Natural killer cell (primary cell): ENCODE results near the gene GDAP1L1. TPM values are rescaled to one million over a fixed set of nuclear protein-coding genes. Genes with fewer than 3 reads are reported as not detected.
A peak's percentile ranks its signal among the peaks of the same experiment; 100 is the strongest.

Source experiments
- ATAC-seq, 3 donors: fragments of 150-1000 bp in 2 of 3; fragments of 200-7000 bp in 1 of 3; cut with Tn5 transposase; 1 replicate in 1 of 3; 2 replicates in 2 of 3; pipeline ENCODE4 v1.10.0; 2021; ENCODE audit warnings: mild to moderate bottlenecking in 2 of 3, moderate library complexity in 2 of 3
- DNase-seq, 2 donors: peaks; one replicate each; pipeline versions ENCODE4 v3.0.0 to v3.0.0-alpha.2; 2013 to 2021; ENCODE audit warnings: mixed read lengths in 1 of 2
- H3K27ac ChIP-seq: one replicate; pipeline ENCODE4 v1.5.1; 2013; ENCODE audit warnings: mild to moderate bottlenecking, low read length
- H3K27me3 ChIP-seq: one replicate; pipeline ENCODE4 v1.6.1; 2013; ENCODE audit warnings: low read length; ENCODE audit not compliant: control insufficient read depth, insufficient read depth
- H3K36me3 ChIP-seq: one replicate; pipeline ENCODE4 v1.6.1; 2013; ENCODE audit warnings: low read length; ENCODE audit not compliant: control insufficient read depth, insufficient read depth
- H3K4me1 ChIP-seq: one replicate; pipeline ENCODE4 v1.6.1; 2013; ENCODE audit warnings: low read length; ENCODE audit not compliant: control insufficient read depth, insufficient read depth
- H3K4me3 ChIP-seq: one replicate; pipeline ENCODE4 v1.5.1; 2013; ENCODE audit warnings: low read length
- H3K9me3 ChIP-seq: one replicate; pipeline ENCODE4 v1.6.1; 2013; ENCODE audit warnings: low read length; ENCODE audit not compliant: control insufficient read depth, insufficient read depth
- H3K27ac Mint-ChIP-seq, 2 donors: one replicate each; pipeline ENCODE4 v1.8.0; 2022; ENCODE audit warnings: mild to moderate bottlenecking in 2 of 2, mixed read lengths in 2 of 2, moderate library complexity in 1 of 2
- H3K27me3 Mint-ChIP-seq, 2 donors: one replicate each; pipeline ENCODE4 v1.8.0; 2022; ENCODE audit warnings: low read depth in 2 of 2, mixed read lengths in 2 of 2
- H3K36me3 Mint-ChIP-seq: one replicate; pipeline ENCODE4 v1.8.0; 2022; ENCODE audit warnings: mixed read lengths
- H3K4me1 Mint-ChIP-seq, 2 donors: one replicate each; pipeline ENCODE4 v1.8.0; 2022; ENCODE audit warnings: mixed read lengths in 2 of 2
- H3K4me3 Mint-ChIP-seq: one replicate; pipeline ENCODE4 v1.8.0; 2022; ENCODE audit warnings: mild to moderate bottlenecking, moderate library complexity, mixed read lengths
- H3K9me3 Mint-ChIP-seq, 2 donors: one replicate each; pipeline ENCODE4 v1.8.0; 2022; ENCODE audit warnings: mixed read lengths in 2 of 2
- WGBS: methylation state at CpG from one replicate; pipeline ENCODE4 v1.1.7; 2013; ENCODE audit warnings: missing lambda C conversion rate; ENCODE audit not compliant: insufficient coverage; 5-methylcytosine and 5-hydroxymethylcytosine counted together
- intact Hi-C: fragments of 100-400 bp; cut with micrococcal nuclease; formaldehyde crosslinking; loops from one replicate; pipeline ENCODE4 v1.14.2; 2022
- total RNA-seq, 4 donors: library from RNA; stranded (reverse); fragments of 120-200 nt in 1 of 4; gene quantifications; one replicate each; pipeline versions ENCODE4 v1.2.3 to v1.2.4, GENCODE V29; 2013 to 2022
- TF ChIP-seq, protein P1 (sequence below): fragments of 200-600 bp; IDR thresholded peaks from one replicate; pipeline ENCODE4 v1.8.0; 2022; ENCODE audit warnings: antibody characterized with exemption

GDAP1L1 gene
- total RNA-seq, 3 donors from 2014 or later (not counting 1 experiment from before 2014, with no cell fraction given): not detected

DNA sequence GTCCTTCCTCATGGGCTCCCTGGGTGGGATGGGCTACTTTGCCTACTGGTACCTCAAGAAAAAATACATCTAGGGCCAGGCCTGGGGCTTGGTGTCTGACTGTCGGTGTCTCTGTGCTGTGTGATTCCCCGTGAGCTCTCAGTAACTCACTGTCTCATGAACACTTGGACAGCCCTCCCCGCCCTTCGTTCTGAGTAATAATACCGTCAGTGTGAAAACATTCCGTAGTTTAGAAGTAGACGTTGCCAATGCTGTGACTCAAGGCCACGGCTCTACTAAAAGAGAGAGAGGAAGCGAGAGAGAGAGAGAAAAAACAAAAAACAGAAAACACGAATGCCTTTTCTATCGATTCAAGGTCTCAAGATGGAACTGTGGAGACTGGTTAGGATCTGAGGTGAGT lies 32.1 kb downstream of the GDAP1L1 start:
- Histone ChIP-seq H3K36me3 (no peaks in the 10 kb centered on the region), H3K9me3 (no peaks in the 10 kb centered on the region), H3K4me3 (no peak overlapping the region), H3K27me3 (no peaks in the 10 kb centered on the region), H3K4me1 (no peaks in the 10 kb centered on the region), H3K27ac (no peak overlapping the region)
- H3K4me1 Mint-ChIP-seq: peaks cover 0 to 5% of the 10 kb centered on the region in 2 donors
- TF ChIP-seq, protein P1, sequence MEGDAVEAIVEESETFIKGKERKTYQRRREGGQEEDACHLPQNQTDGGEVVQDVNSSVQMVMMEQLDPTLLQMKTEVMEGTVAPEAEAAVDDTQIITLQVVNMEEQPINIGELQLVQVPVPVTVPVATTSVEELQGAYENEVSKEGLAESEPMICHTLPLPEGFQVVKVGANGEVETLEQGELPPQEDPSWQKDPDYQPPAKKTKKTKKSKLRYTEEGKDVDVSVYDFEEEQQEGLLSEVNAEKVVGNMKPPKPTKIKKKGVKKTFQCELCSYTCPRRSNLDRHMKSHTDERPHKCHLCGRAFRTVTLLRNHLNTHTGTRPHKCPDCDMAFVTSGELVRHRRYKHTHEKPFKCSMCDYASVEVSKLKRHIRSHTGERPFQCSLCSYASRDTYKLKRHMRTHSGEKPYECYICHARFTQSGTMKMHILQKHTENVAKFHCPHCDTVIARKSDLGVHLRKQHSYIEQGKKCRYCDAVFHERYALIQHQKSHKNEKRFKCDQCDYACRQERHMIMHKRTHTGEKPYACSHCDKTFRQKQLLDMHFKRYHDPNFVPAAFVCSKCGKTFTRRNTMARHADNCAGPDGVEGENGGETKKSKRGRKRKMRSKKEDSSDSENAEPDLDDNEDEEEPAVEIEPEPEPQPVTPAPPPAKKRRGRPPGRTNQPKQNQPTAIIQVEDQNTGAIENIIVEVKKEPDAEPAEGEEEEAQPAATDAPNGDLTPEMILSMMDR: no peak
- no peak overlapping the region for H3K27ac Mint-ChIP-seq
- ATAC-seq (no peak), DNase-seq (no peak)
- no peaks in the 10 kb centered on the region for H3K9me3 Mint-ChIP-seq
- no peaks in the 10 kb centered on the region for H3K27me3 Mint-ChIP-seq
- WGBS: 96% methylated on average over 11 of the region's 11 CpGs
- intact Hi-C loops: no loop called here
- H3K36me3 Mint-ChIP-seq: no peaks in the 10 kb centered on the region
- no peak overlapping the region for H3K4me3 Mint-ChIP-seq

DNA sequence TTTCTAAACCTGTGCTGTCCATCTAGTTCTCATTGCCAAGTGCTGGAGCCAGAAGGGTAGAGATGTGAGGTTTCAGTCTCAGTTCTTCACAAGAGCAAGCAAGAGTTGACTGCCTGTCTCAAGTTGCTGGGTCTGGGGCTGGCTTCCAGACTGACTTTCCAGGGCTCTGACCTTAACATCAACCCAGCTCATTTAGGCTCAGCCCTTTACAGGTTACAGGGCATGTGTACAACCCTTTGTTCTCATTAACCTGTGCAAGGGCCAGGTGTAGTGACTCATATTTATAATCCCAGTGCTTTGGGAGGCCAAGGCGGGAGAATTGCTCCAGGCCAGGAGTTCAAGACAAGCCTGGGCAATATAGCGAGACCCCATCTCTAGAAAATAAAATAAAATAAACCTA lies 33.3 kb downstream of the GDAP1L1 start:
- H3K36me3 Mint-ChIP-seq: no peaks in the 10 kb centered on the region
- no peak overlapping the region for H3K27ac ChIP-seq
- WGBS: 100% methylated on average over 1 of the region's 2 CpGs
- no peaks in the 10 kb centered on the region for H3K36me3 ChIP-seq
- H3K9me3 ChIP-seq: no peaks in the 10 kb centered on the region
- H3K27me3 ChIP-seq: no peaks in the 10 kb centered on the region
- H3K27ac Mint-ChIP-seq: no peak overlapping the region
- no peaks in the 10 kb centered on the region for H3K27me3 Mint-ChIP-seq
- DNase-seq (no peak), ATAC-seq (no peak)
- no peaks in the 10 kb centered on the region for H3K4me1 ChIP-seq
- intact Hi-C loops: no loop called here
- no peaks in the 10 kb centered on the region for H3K9me3 Mint-ChIP-seq
- H3K4me3 ChIP-seq: no peak overlapping the region
- H3K4me3 Mint-ChIP-seq: no peak overlapping the region
- TF ChIP-seq, protein P1: no peak
- H3K4me1 Mint-ChIP-seq: peaks cover 0 to 5% of the 10 kb centered on the region in 2 donors

DNA sequence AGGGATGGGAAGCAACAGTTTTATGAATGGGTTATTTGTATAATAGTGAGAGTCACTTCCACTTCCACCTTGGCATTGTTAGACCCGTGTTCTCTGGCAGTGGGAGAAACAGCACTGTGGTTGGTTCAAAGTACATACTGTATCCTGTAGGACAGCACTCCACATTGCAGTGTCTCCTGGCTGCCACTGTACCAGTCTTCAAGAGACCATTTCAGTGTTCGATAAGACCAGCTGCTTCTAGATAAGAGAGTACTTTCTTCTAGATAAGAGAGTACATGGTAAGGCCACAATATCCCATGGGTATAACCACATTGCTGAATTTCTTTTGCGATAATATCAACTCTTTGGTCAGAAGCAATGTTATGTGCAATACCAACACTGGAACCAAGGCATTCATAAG lies 35.1 kb downstream of the GDAP1L1 start:
- H3K4me1 Mint-ChIP-seq: peaks cover 0 to 5% of the 10 kb centered on the region in 2 donors
- ATAC-seq (peak in 1 of 3 donors; percentile 32), DNase-seq (no peak)
- H3K36me3 Mint-ChIP-seq: no peaks in the 10 kb centered on the region
- no peak overlapping the region for H3K4me3 Mint-ChIP-seq
- no peak overlapping the region for H3K27ac ChIP-seq
- H3K4me3 ChIP-seq: no peak overlapping the region
- H3K4me1 ChIP-seq: no peaks in the 10 kb centered on the region
- TF ChIP-seq, protein P1: no peak
- intact Hi-C loops: no loop called here
- peaks cover 0 to 6% of the 10 kb centered on the region in 2 donors for H3K27me3 Mint-ChIP-seq
- H3K27me3 ChIP-seq: no peaks in the 10 kb centered on the region
- H3K9me3 ChIP-seq: no peaks in the 10 kb centered on the region
- H3K36me3 ChIP-seq: no peaks in the 10 kb centered on the region
- WGBS: 89% methylated on average over 3 of the region's 3 CpGs
- no peak overlapping the region for H3K27ac Mint-ChIP-seq
- H3K9me3 Mint-ChIP-seq: no peaks in the 10 kb centered on the region

DNA sequence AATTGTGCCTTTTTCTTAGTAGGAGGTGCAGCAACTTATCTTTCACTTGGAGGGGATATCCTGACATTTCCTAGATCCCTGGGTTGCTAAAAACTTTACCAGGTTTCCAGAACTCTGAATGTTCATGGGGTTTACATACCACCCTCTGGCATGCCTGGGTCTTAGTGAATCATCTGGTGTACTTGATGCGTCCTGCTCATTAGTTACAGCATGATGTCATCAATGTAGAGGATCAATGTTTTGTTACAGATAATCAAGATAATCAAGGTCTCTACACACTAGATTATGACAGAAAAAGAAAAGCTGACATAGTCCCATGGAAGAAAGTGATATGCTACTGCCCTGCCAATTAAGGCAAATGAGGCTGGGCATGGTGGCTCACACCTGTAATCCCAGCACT lies 36.9 kb downstream of the GDAP1L1 start:
- Histone ChIP-seq H3K27ac (no peak overlapping the region), H3K9me3 (no peaks in the 10 kb centered on the region), H3K4me1 (no peaks in the 10 kb centered on the region), H3K4me3 (no peak overlapping the region), H3K36me3 (no peaks in the 10 kb centered on the region), H3K27me3 (no peaks in the 10 kb centered on the region)
- TF ChIP-seq, protein P1: no peak
- no peak for DNase-seq
- peaks cover 0 to 5% of the 10 kb centered on the region in 2 donors for H3K4me1 Mint-ChIP-seq
- H3K27me3 Mint-ChIP-seq: peaks cover 0 to 6% of the 10 kb centered on the region in 2 donors
- H3K27ac Mint-ChIP-seq: no peak overlapping the region
- no peak for ATAC-seq
- H3K9me3 Mint-ChIP-seq: no peaks in the 10 kb centered on the region
- H3K4me3 Mint-ChIP-seq: no peak overlapping the region
- no peaks in the 10 kb centered on the region for H3K36me3 Mint-ChIP-seq
- no CpG with 5 or more reads among the region's 1 CpG for WGBS
- intact Hi-C loops: no loop called here
